Type B pancreatic cell (in vitro differentiated cells): Measurements from ENCODE around the gene SEMA5A. TPM values are rescaled to one million over a fixed set of nuclear protein-coding genes. Genes with fewer than 3 reads are reported as not detected.

ENCODE experiments used
- DNase-seq: peaks from one replicate; pipeline ENCODE4 v3.0.0; 2021; ENCODE audit warnings: mixed read lengths; ENCODE audit not compliant: unreplicated experiment; ENCODE audit errors: extremely low spot score
- H3K27ac Mint-ChIP-seq: 2 replicates; pipeline ENCODE4 v1.8.0; 2021; ENCODE audit warnings: mild to moderate bottlenecking, mixed read lengths
- H3K27me3 Mint-ChIP-seq: 2 replicates; pipeline ENCODE4 v1.8.0; 2021; ENCODE audit warnings: mixed read lengths
- H3K36me3 Mint-ChIP-seq: 2 replicates; pipeline ENCODE4 v1.8.0; 2021; ENCODE audit warnings: mixed read lengths
- H3K4me1 Mint-ChIP-seq: one replicate; pipeline ENCODE4 v1.8.0; 2021; ENCODE audit warnings: mixed read lengths; ENCODE audit not compliant: unreplicated experiment
- H3K4me3 Mint-ChIP-seq: 2 replicates; pipeline ENCODE4 v1.8.0; 2021; ENCODE audit warnings: mild to moderate bottlenecking, mixed read lengths
- H3K9me3 Mint-ChIP-seq: 2 replicates; pipeline ENCODE4 v1.8.0; 2021; ENCODE audit warnings: mixed read lengths
- CTCF ChIP-seq: fragments of 200-600 bp; sonication (generic); conservative IDR thresholded peaks from 2 replicates; pipeline ENCODE4 v1.5.0; 2021; ENCODE audit warnings: antibody characterized with exemption, mild to moderate bottlenecking
- total RNA-seq: library from RNA; stranded (reverse); gene quantifications from 2 replicates; pipeline ENCODE4 v1.2.1, GENCODE V29; 2021; ENCODE audit warnings: low replicate concordance

The SEMA5A gene
- total RNA-seq, 1 donor from 2014 or later, result 92.9 TPM

- H3K4me3 Mint-ChIP-seq, result peak overlapping the region; percentile 1
- no peak for DNase-seq
- peaks cover 16% of the 10 kb centered on the region for H3K36me3 Mint-ChIP-seq
- no peaks in the 10 kb centered on the region for H3K27me3 Mint-ChIP-seq
- H3K9me3 Mint-ChIP-seq, result peaks cover 10% of the 10 kb centered on the region
- peaks cover 22% of the 10 kb centered on the region for H3K4me1 Mint-ChIP-seq
- H3K27ac Mint-ChIP-seq, result no peak overlapping the region
- no peak for TF ChIP-seq CTCF
Measured at GRCh38 chr5:9388941-9389674, 156.8 kb downstream of the SEMA5A start.

DNA sequence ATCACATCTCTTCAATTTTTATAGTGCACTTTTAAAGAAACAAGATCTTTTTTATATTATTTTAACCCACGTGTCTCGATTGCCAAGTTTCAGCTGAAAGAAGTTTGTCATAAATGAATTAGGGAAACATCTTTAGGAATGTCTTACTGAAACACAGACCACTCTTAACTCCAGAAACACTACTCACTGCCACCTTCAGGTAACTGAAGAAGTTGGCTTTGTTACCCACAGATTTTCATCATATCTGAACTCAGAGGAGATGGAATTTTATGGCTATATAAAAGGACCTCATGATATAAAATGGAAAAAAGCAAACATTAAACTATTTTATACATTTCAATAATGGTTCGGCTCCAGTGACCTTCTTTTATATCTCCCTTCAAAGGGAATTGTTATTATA is 158.0 kb downstream of the SEMA5A start:
- Mint-ChIP-seq H3K9me3 (peaks cover 10% of the 10 kb centered on the region), H3K4me1 (peaks cover 22% of the 10 kb centered on the region), H3K27ac (no peak overlapping the region), H3K27me3 (no peaks in the 10 kb centered on the region), H3K4me3 (no peak overlapping the region), H3K36me3 (peaks cover 20% of the 10 kb centered on the region)
- TF ChIP-seq CTCF, result no peak
- DNase-seq, result no peak

DNA sequence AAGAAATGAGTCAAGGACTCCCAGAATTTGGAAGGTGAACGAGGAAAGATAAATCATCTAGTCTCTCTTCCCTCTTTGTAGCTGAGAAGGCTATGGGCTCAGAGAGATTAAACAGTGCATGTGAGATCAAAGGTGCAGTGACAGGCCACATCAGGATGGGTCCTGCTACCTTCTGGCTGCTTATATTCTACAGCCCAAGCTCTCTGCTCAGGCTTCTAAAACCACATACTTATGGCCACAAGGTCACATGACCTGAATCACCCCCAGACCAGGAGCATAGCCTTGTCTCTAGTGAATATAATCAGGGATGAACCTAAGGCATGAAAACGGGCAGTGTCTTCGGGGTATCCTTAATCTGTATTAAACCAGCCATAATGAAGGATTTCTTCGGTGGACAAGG is 158.9 kb downstream of the SEMA5A start:
- H3K4me3 Mint-ChIP-seq, result no peak overlapping the region
- peaks cover 27% of the 10 kb centered on the region for H3K36me3 Mint-ChIP-seq
- H3K27ac Mint-ChIP-seq, result no peak overlapping the region
- no peak for DNase-seq
- no peaks in the 10 kb centered on the region for H3K27me3 Mint-ChIP-seq
- TF ChIP-seq CTCF, result no peak
- peaks cover 14% of the 10 kb centered on the region for H3K9me3 Mint-ChIP-seq
- H3K4me1 Mint-ChIP-seq, result peaks cover 29% of the 10 kb centered on the region

DNA sequence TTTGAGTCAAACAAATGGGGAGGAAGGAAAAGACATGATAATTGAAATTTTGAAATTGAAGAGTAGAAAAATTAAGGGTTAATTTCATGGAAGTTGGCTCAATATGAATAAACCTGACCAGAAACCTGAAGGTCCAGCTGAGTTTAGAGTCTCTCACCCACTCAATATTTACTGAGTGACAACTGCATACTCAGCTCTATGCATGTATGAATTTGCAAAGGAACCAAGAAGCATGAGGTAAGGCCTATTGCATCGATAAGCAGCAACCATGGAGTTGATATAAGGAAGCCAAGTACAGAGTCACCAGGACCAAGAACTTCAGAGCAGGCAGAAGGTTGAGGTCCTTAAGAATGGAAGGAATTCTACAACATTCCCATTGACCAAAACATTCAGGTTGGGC is 163.4 kb downstream of the SEMA5A start:
- Mint-ChIP-seq H3K4me3 (no peak overlapping the region), H3K4me1 (peaks cover 21% of the 10 kb centered on the region), H3K27me3 (no peaks in the 10 kb centered on the region), H3K36me3 (peaks cover 38% of the 10 kb centered on the region), H3K9me3 (peaks cover 13% of the 10 kb centered on the region), H3K27ac (no peak overlapping the region)
- no peak for TF ChIP-seq CTCF
- DNase-seq, result no peak

GRCh38 chr5:9381464-9381863 is 164.4 kb downstream of the SEMA5A start:
- no peak overlapping the region for H3K27ac Mint-ChIP-seq

More at GRCh38 chr5:9381464-9381863, 164.4 kb downstream of the SEMA5A start:
- TF ChIP-seq CTCF, result no peak
- H3K9me3 Mint-ChIP-seq, result peaks cover 13% of the 10 kb centered on the region
- DNase-seq, result no peak
- peaks cover 17% of the 10 kb centered on the region for H3K4me1 Mint-ChIP-seq
- no peaks in the 10 kb centered on the region for H3K27me3 Mint-ChIP-seq
- H3K4me3 Mint-ChIP-seq, result no peak overlapping the region
- H3K36me3 Mint-ChIP-seq, result peaks cover 45% of the 10 kb centered on the region
